H9 (cell line): ENCODE results near the gene THRB. TPM values are rescaled to one million over a fixed set of nuclear protein-coding genes. Genes with fewer than 3 reads are reported as not detected.

Experiments used
- DNase-seq: peaks from one replicate; pipeline ENCODE4 v3.0.0-alpha.2; 2017
- H2AFZ ChIP-seq: one replicate; pipeline ENCODE4 v1.6.1; 2013; ENCODE audit warnings: mild to moderate bottlenecking, low read length, control low read depth, moderate library complexity
- H2AK5ac ChIP-seq: 2 replicates; pipeline ENCODE4 v1.6.1; 2013; ENCODE audit warnings: low read length, control low read depth, mixed read lengths; ENCODE audit not compliant: insufficient read length
- H2BK120ac ChIP-seq: one replicate; pipeline ENCODE4 v1.6.1; 2013; ENCODE audit warnings: low read depth, mild to moderate bottlenecking, low read length, control low read depth, inconsistent platforms; ENCODE audit not compliant: poor library complexity, severe bottlenecking
- H2BK12ac ChIP-seq: 2 replicates; pipeline ENCODE4 v1.6.1; 2013; ENCODE audit warnings: low read length, control low read depth, mixed read lengths, low read depth; ENCODE audit not compliant: insufficient read length
- H2BK15ac ChIP-seq: 2 replicates; pipeline ENCODE4 v1.6.1; 2013; ENCODE audit warnings: low read depth, low read length, control low read depth
- H2BK20ac ChIP-seq: one replicate; pipeline ENCODE4 v1.6.1; 2013; ENCODE audit warnings: low read depth, mild to moderate bottlenecking, low read length, control low read depth, inconsistent platforms; ENCODE audit not compliant: poor library complexity, severe bottlenecking
- H2BK5ac ChIP-seq: 2 replicates; pipeline ENCODE4 v1.6.1; 2013; ENCODE audit warnings: low read length, control low read depth, mixed read lengths; ENCODE audit not compliant: insufficient read length
- H3K14ac ChIP-seq: 2 replicates; pipeline ENCODE4 v1.6.1; 2013; ENCODE audit warnings: low read length, control low read depth; ENCODE audit not compliant: insufficient read depth
- H3K18ac ChIP-seq: 2 replicates; pipeline ENCODE4 v1.6.1; 2013; ENCODE audit warnings: low read depth, mild to moderate bottlenecking, mixed read lengths, low read length, control low read depth; ENCODE audit not compliant: insufficient read length
- H3K23ac ChIP-seq: 2 replicates; pipeline ENCODE4 v1.6.1; 2013; ENCODE audit warnings: low read length, control low read depth, mixed read lengths, low read depth; ENCODE audit not compliant: insufficient read length
- H3K23me2 ChIP-seq: 2 replicates; pipeline ENCODE4 v1.6.1; 2013; ENCODE audit warnings: low read depth, mild to moderate bottlenecking, mixed read lengths, low read length, control low read depth; ENCODE audit not compliant: insufficient read length, poor library complexity, severe bottlenecking
- H3K27ac ChIP-seq: 2 replicates; pipeline ENCODE4 v1.5.1; 2013; ENCODE audit warnings: low read length, control low read depth, mixed read lengths, low read depth; ENCODE audit not compliant: insufficient read length
- H3K27me3 ChIP-seq: 2 replicates; pipeline ENCODE4 v1.6.1; 2013; ENCODE audit warnings: low read length, control low read depth, inconsistent platforms; ENCODE audit not compliant: insufficient read depth
- H3K4ac ChIP-seq: 2 replicates; pipeline ENCODE4 v1.6.1; 2013; ENCODE audit warnings: low read depth, mild to moderate bottlenecking, control low read depth, inconsistent platforms, low read length, moderate library complexity
- H3K4me1 ChIP-seq: 2 replicates; pipeline ENCODE4 v1.6.1; 2013; ENCODE audit warnings: low read length, control low read depth, inconsistent platforms; ENCODE audit not compliant: insufficient read depth
- H3K4me2 ChIP-seq: 2 replicates; pipeline ENCODE4 v1.6.1; 2013; ENCODE audit warnings: low read length, control low read depth, mixed read lengths; ENCODE audit not compliant: insufficient read length, insufficient read depth
- H3K56ac ChIP-seq: 2 replicates; pipeline ENCODE4 v1.6.1; 2013; ENCODE audit warnings: low read depth, mild to moderate bottlenecking, mixed read lengths, low read length, control low read depth; ENCODE audit not compliant: insufficient read length
- H3K79me1 ChIP-seq: 2 replicates; pipeline ENCODE4 v1.6.1; 2013; ENCODE audit warnings: low read depth, mild to moderate bottlenecking, moderate library complexity, low read length, control low read depth, inconsistent platforms; ENCODE audit not compliant: insufficient read depth, poor library complexity, severe bottlenecking
- H3K79me2 ChIP-seq: 2 replicates; pipeline ENCODE4 v1.6.1; 2013; ENCODE audit warnings: low read length, control low read depth, inconsistent platforms; ENCODE audit not compliant: insufficient read depth
- H3K9ac ChIP-seq: 2 replicates; pipeline ENCODE4 v1.6.1; 2013; ENCODE audit warnings: low read length, control low read depth, mixed read lengths; ENCODE audit not compliant: insufficient read length; ENCODE audit errors: extremely low read depth
- H3K9me3 ChIP-seq: one replicate; pipeline ENCODE4 v1.6.1; 2013; ENCODE audit warnings: low read depth, low read length, inconsistent platforms; ENCODE audit not compliant: control insufficient read depth
- H3T11ph ChIP-seq: one replicate; pipeline ENCODE4 v1.6.1; 2013; ENCODE audit warnings: mild to moderate bottlenecking, low read length, control low read depth, inconsistent platforms
- H4K20me1 ChIP-seq: one replicate; pipeline ENCODE4 v1.6.1; 2013; ENCODE audit not compliant: control insufficient read depth, insufficient read length, insufficient read depth
- H4K5ac ChIP-seq: 2 replicates; pipeline ENCODE4 v1.6.1; 2013; ENCODE audit warnings: low read depth, mild to moderate bottlenecking, mixed read lengths, low read length, control low read depth; ENCODE audit not compliant: insufficient read length
- H4K8ac ChIP-seq: replicated peaks from 2 replicates; pipeline ENCODE4 v1.6.1; 2013; ENCODE audit warnings: low read length, control low read depth, mixed read lengths, low read depth; ENCODE audit not compliant: insufficient read length
- H4K91ac ChIP-seq: 2 replicates; pipeline ENCODE4 v1.6.1; 2013; ENCODE audit warnings: low read depth, mild to moderate bottlenecking, moderate library complexity, mixed read lengths, low read length, control low read depth; ENCODE audit not compliant: insufficient read length
- H3K27ac Mint-ChIP-seq, 3 experiments: 2 replicates in 2 of 3; 3 replicates in 1 of 3; pipeline ENCODE4 v1.8.0; 2020 to 2021; ENCODE audit warnings: mixed read lengths in 3 of 3, mild to moderate bottlenecking in 1 of 3, moderate library complexity in 1 of 3
- H3K27me3 Mint-ChIP-seq: 2 replicates; pipeline ENCODE4 v1.8.0; 2021; ENCODE audit warnings: low read depth, mild to moderate bottlenecking, moderate library complexity, mixed read lengths
- H3K36me3 Mint-ChIP-seq, 3 experiments: 2 replicates in 2 of 3; 3 replicates in 1 of 3; pipeline ENCODE4 v1.8.0; 2020 to 2021; ENCODE audit warnings: low read depth in 3 of 3, mixed read lengths in 3 of 3; ENCODE audit not compliant: insufficient read depth in 1 of 3
- H3K4me1 Mint-ChIP-seq, 2 experiments: 2 replicates each; pipeline ENCODE4 v1.8.0; 2020; ENCODE audit warnings: mixed read lengths in 2 of 2
- H3K4me3 Mint-ChIP-seq, 2 experiments: 2 replicates in 1 of 2; 3 replicates in 1 of 2; pipeline ENCODE4 v1.8.0; 2020 to 2021; ENCODE audit warnings: mild to moderate bottlenecking in 2 of 2, mixed read lengths in 2 of 2, moderate library complexity in 1 of 2
- H3K9me3 Mint-ChIP-seq, 2 experiments: 2 replicates in 1 of 2; 3 replicates in 1 of 2; pipeline ENCODE4 v1.8.0; 2020; ENCODE audit warnings: mild to moderate bottlenecking in 2 of 2, mixed read lengths in 2 of 2, moderate library complexity in 1 of 2
- WGBS: extraction: QIAGEN DNeasy Blood & Tissue Kit; methylation state at CpG from one replicate; pipeline ENCODE4 v1.1.7; 2013; ENCODE audit warnings: missing lambda C conversion rate, low lambda C conversion rate, mixed read lengths; ENCODE audit not compliant: insufficient read length; ENCODE audit errors: extremely low coverage; 5-methylcytosine and 5-hydroxymethylcytosine counted together
- total RNA-seq: library from RNA; stranded (reverse); gene quantifications from 2 replicates; pipeline ENCODE4 v1.2.1, GENCODE V29; 2021
- TF ChIP-seq, protein P1 (sequence below): fragments of 200-600 bp; sonication (generic); conservative IDR thresholded peaks from 3 replicates; pipeline ENCODE4 v1.8.0; 2021; ENCODE audit warnings: antibody characterized with exemption, mild to moderate bottlenecking

Gene THRB
- total RNA-seq, 1 experiment from 2014 or later: 8.6 TPM

DNA sequence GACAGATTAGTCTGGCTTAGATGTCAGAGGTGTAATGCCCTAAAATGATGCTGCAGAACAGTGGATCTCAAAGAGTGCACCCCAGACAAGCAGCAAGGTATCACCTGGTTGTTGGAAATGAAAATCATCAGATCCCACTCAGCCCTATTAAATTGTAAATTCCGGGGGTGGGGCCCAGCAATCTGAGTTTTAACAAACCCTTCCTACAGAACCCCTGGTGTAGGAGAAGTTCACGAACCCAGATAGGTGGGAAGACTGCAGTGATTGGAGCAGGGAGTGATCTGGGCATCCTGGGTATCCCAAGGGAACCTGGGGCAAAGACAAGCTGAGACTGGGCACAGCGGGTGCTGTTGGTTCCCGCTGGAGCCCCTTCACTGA is 24.3 kb upstream of the THRB start:
- H3K56ac ChIP-seq: no peak overlapping the region
- H3K9ac ChIP-seq: no peak overlapping the region
- H3K79me2 ChIP-seq: no peaks in the 10 kb centered on the region
- H3K4me1 ChIP-seq: peaks cover 8% of the 10 kb centered on the region; the same call in 1 of the 2 replicates
- Mint-ChIP-seq H3K4me1 (peaks cover 27 to 30% of the 10 kb centered on the region in 2 experiments), H3K36me3 (no peaks in the 10 kb centered on the region), H3K27ac (no peak overlapping the region), H3K27me3 (peaks cover 84% of the 10 kb centered on the region), H3K4me3 (no peak overlapping the region), H3K9me3 (no peaks in the 10 kb centered on the region; a peak in 1 of 5 replicates)
- DNase-seq: no peak
- H4K20me1 ChIP-seq: no peaks in the 10 kb centered on the region
- no peak overlapping the region for H2BK12ac ChIP-seq
- WGBS: no CpG with 5 or more reads among the region's 4 CpGs
- no peak overlapping the region for H2BK15ac ChIP-seq
- no peak overlapping the region for H4K8ac ChIP-seq
- no peak overlapping the region for H2AK5ac ChIP-seq
- no peak overlapping the region for H3K27ac ChIP-seq
- H3K4me2 ChIP-seq: peak overlapping the region; percentile 30
- H2BK120ac ChIP-seq: no peak overlapping the region
- peaks cover 11% of the 10 kb centered on the region for H3K23me2 ChIP-seq
- no peak overlapping the region for H4K91ac ChIP-seq
- H2BK20ac ChIP-seq: no peak overlapping the region
- H4K5ac ChIP-seq: no peak overlapping the region
- H3T11ph ChIP-seq: no peak overlapping the region
- H2BK5ac ChIP-seq: no peak overlapping the region
- H3K18ac ChIP-seq: no peak overlapping the region
- no peaks in the 10 kb centered on the region for H3K9me3 ChIP-seq
- H3K14ac ChIP-seq: no peak overlapping the region
- H3K79me1 ChIP-seq: no peaks in the 10 kb centered on the region
- no peak overlapping the region for H3K4ac ChIP-seq
- no peak overlapping the region for H2AFZ ChIP-seq
- peaks cover 26% of the 10 kb centered on the region for H3K27me3 ChIP-seq
- H3K23ac ChIP-seq: no peak overlapping the region
- TF ChIP-seq, protein P1, sequence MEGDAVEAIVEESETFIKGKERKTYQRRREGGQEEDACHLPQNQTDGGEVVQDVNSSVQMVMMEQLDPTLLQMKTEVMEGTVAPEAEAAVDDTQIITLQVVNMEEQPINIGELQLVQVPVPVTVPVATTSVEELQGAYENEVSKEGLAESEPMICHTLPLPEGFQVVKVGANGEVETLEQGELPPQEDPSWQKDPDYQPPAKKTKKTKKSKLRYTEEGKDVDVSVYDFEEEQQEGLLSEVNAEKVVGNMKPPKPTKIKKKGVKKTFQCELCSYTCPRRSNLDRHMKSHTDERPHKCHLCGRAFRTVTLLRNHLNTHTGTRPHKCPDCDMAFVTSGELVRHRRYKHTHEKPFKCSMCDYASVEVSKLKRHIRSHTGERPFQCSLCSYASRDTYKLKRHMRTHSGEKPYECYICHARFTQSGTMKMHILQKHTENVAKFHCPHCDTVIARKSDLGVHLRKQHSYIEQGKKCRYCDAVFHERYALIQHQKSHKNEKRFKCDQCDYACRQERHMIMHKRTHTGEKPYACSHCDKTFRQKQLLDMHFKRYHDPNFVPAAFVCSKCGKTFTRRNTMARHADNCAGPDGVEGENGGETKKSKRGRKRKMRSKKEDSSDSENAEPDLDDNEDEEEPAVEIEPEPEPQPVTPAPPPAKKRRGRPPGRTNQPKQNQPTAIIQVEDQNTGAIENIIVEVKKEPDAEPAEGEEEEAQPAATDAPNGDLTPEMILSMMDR: no peak
